Prostate gland (tissue), 2 donors: Measurements from ENCODE around the gene SPG7. TPM values are rescaled to one million over a fixed set of nuclear protein-coding genes. Genes with fewer than 3 reads are reported as not detected.
"Not testable (repeated sequence)": the region's sequence is repeated elsewhere in the genome, so short reads cannot be mapped to it uniquely, and the experiment has no call there.

ENCODE experiments used
- DNase-seq: peaks from one replicate; pipeline ENCODE4 v3.0.0-alpha.2; 2019; ENCODE audit warnings: low spot score
- H3K27ac ChIP-seq, 2 donors: fragments of 200-600 bp; sonication (generic); 2 replicates each; pipeline ENCODE4 v1.5.1; 2017 to 2019
- H3K27me3 ChIP-seq: fragments of 200-600 bp; sonication (generic); replicated peaks from 2 replicates; pipeline ENCODE4 v1.5.1; 2019; ENCODE audit not compliant: insufficient read depth
- H3K36me3 ChIP-seq, 2 donors: fragments of 200-600 bp; sonication (generic); 1 replicate in 1 of 2; 2 replicates in 1 of 2; pipeline versions ENCODE4 v1.5.1 to v1.8.1; 2017 to 2019
- H3K4me1 ChIP-seq: fragments of 200-600 bp; sonication (generic); replicated peaks from 2 replicates; pipeline ENCODE4 v1.5.1; 2019
- H3K4me3 ChIP-seq, 2 donors: fragments of 200-600 bp; sonication (generic); 2 replicates each; pipeline ENCODE4 v1.5.1; 2017 to 2019
- H3K9me3 ChIP-seq: fragments of 200-600 bp; sonication (generic); 2 replicates; pipeline ENCODE4 v1.5.1; 2017
- CTCF ChIP-seq, 4 experiments: fragments of 200-600 bp in 2 of 4; fragments of 450-650 bp in 2 of 4; sonication (generic) in 2 of 4; IDR thresholded peaks; 1 replicate in 3 of 4; 2 replicates in 1 of 4; pipeline ENCODE4 v1.5.1; 2016 to 2019; ENCODE audit warnings: antibody characterized with exemption in 4 of 4, mild to moderate bottlenecking in 2 of 4, moderate library complexity in 2 of 4
- POLR2A ChIP-seq: fragments of 450-650 bp; IDR thresholded peaks from one replicate; pipeline ENCODE4 v1.6.1; 2016; ENCODE audit warnings: antibody characterized with exemption, mild to moderate bottlenecking
- POLR2AphosphoS5 ChIP-seq: sonication (generic); formaldehyde crosslinking; IDR thresholded peaks from one replicate; pipeline ENCODE4 v1.6.1; 2017; ENCODE audit warnings: antibody characterized with exemption
- WGBS: methylation state at CpG from one replicate; pipeline ENCODE4 v1.1.5; 2018; 5-methylcytosine and 5-hydroxymethylcytosine counted together
- intact Hi-C: fragments of 100-400 bp; cut with DNase I; formaldehyde crosslinking; loops from one replicate; pipeline ENCODE4 v1.14.2; 2022
- total RNA-seq, 2 donors: library from RNA; depleted of rRNA; stranded (reverse); fragments of >200 nt; gene quantifications; one replicate each; pipeline ENCODE4 v1.1.0, GENCODE V29; 2016

The SPG7 gene
- total RNA-seq, 2 donors from 2014 or later, result 128 to 165 TPM

- TF ChIP-seq POLR2A (no peak), CTCF (IDR thresholded peaks at IDR 0.05) (peak in 3 of 4 experiments; percentile 42 to 59 (median 50)), POLR2AphosphoS5 (no peak)
- Histone ChIP-seq H3K9me3 (no peaks in the 10 kb centered on the region), H3K4me3 (no peak overlapping the region), H3K4me1 (peaks cover 15% of the 10 kb centered on the region), H3K27me3 (no peaks in the 10 kb centered on the region), H3K36me3 (peaks cover 6 to 11% of the 10 kb centered on the region in 2 donors), H3K27ac (no peak overlapping the region)
- peak; percentile 27 for DNase-seq
- WGBS, result 7% methylated on average over 37 of the region's 46 CpGs
- intact Hi-C loops, result loop anchor here (10.0 kb wide), 1 partner anchor 231 kb away; no protein-coding TSS in a partner anchor
These were observed 57.5 kb downstream of the SPG7 start for GRCh38 chr16:89565506-89566372.

GRCh38 chr16:89567656-89568594 is 59.7 kb downstream of the SPG7 start:
- TF ChIP-seq POLR2A, result no peak
- TF ChIP-seq POLR2AphosphoS5, result no peak
- TF ChIP-seq CTCF (IDR thresholded peaks at IDR 0.05), result no peak
- no peak overlapping the region for H3K27ac ChIP-seq
- intact Hi-C loops, result loop anchor here (10.0 kb wide), 1 partner anchor 233 kb away; no protein-coding TSS in a partner anchor

GRCh38 chr16:89569506-89570341 is 61.5 kb downstream of the SPG7 start:
- DNase-seq, result no peak
- TF ChIP-seq POLR2A, result no peak
- no peak for TF ChIP-seq CTCF (IDR thresholded peaks at IDR 0.05)
- TF ChIP-seq POLR2AphosphoS5, result no peak
- WGBS, result 82% methylated on average over 23 of the region's 23 CpGs
- no peak overlapping the region for H3K27ac ChIP-seq
- H3K36me3 ChIP-seq, result no peaks in the 10 kb centered on the region
- H3K4me1 ChIP-seq, result peaks cover 7% of the 10 kb centered on the region
- H3K9me3 ChIP-seq, result no peaks in the 10 kb centered on the region
- H3K27me3 ChIP-seq, result peaks cover 3% of the 10 kb centered on the region
- H3K4me3 ChIP-seq, result no peak overlapping the region
- intact Hi-C loops, result loop anchor here (10.0 kb wide), 1 partner anchor 235 kb away; no protein-coding TSS in a partner anchor

More at GRCh38 chr16:89567656-89568594, 59.7 kb downstream of the SPG7 start:
- peaks cover 7% of the 10 kb centered on the region for H3K4me1 ChIP-seq
- no peaks in the 10 kb centered on the region for H3K27me3 ChIP-seq
- H3K36me3 ChIP-seq, result peaks cover 6 to 9% of the 10 kb centered on the region in 2 donors
- WGBS, result 76% methylated on average over 30 of the region's 30 CpGs
- no peak overlapping the region for H3K4me3 ChIP-seq
- no peak for DNase-seq
- H3K9me3 ChIP-seq, result no peaks in the 10 kb centered on the region

GRCh38 chr16:89570342-89570923 is 62.2 kb downstream of the SPG7 start:
- no peak for TF ChIP-seq CTCF (IDR thresholded peaks at IDR 0.05)
- TF ChIP-seq POLR2AphosphoS5, result no peak
- TF ChIP-seq POLR2A, result no peak
- Histone ChIP-seq H3K36me3 (no peaks in the 10 kb centered on the region), H3K27me3 (peaks cover 9% of the 10 kb centered on the region), H3K4me1 (peaks cover 6% of the 10 kb centered on the region), H3K9me3 (no peaks in the 10 kb centered on the region), H3K4me3 (no peak overlapping the region), H3K27ac (no peak overlapping the region)
- 76% methylated on average over 30 of the region's 30 CpGs for WGBS
- intact Hi-C loops, result no loop called here
- no peak for DNase-seq

- H3K36me3 ChIP-seq, H3K27ac ChIP-seq, intact Hi-C loops, H3K9me3 ChIP-seq, DNase-seq, H3K4me3 ChIP-seq, H3K4me1 ChIP-seq: not testable (repeated sequence)
- 67% methylated on average over 32 of the region's 36 CpGs for WGBS
- H3K27me3 ChIP-seq, result peaks cover 12% of the 10 kb centered on the region
These were observed 62.9 kb downstream of the SPG7 start for GRCh38 chr16:89570983-89571598.
